Caco-2 (cell line): Measurements from ENCODE around the gene REEP1. TPM values are rescaled to one million over a fixed set of nuclear protein-coding genes. Genes with fewer than 3 reads are reported as not detected.

Experiments
- BruUV-seq: library from RNA; stranded (reverse); fragments of 400-500 nt; replicated peaks from 2 replicates; lab custom pipeline; 2021; lab: Mats Ljungman, UMichigan
- CTCF ChIA-PET: fragments of 300-600 bp; sonication (Branson Sonifier 250); formaldehyde crosslinking; loops from one replicate; lab custom pipeline; 2022; ENCODE audit warnings: antibody characterized with exemption; lab: Charles Lee
- POLR2A ChIA-PET: fragments of 300-600 bp; sonication (Branson Sonifier 250); formaldehyde crosslinking; loops from one replicate; lab custom pipeline; 2022; ENCODE audit warnings: antibody characterized with exemption; lab: Charles Lee
- DNase-seq, 2 experiments: peaks; one replicate each; pipeline versions ENCODE4 v3.0.0 to v3.0.0-alpha.2; 2020 to 2022
- H3K27me3 ChIP-seq: replicated peaks from 2 replicates; pipeline ENCODE4 v1.6.0; 2011; ENCODE audit warnings: low read length; ENCODE audit not compliant: control insufficient read depth, insufficient read depth
- H3K36me3 ChIP-seq: 2 replicates; pipeline ENCODE4 v1.5.1; 2011; ENCODE audit warnings: low read length; ENCODE audit not compliant: control insufficient read depth, insufficient read depth
- H3K4me1 ChIP-seq: fragments of 250-450 bp; sonication (Bioruptor Pico); 2 replicates; pipeline ENCODE4 v1.5.1; 2020; ENCODE audit warnings: mild to moderate bottlenecking
- H3K4me3 ChIP-seq: 2 replicates; pipeline ENCODE4 v1.5.1; 2011; ENCODE audit warnings: low read depth, mild to moderate bottlenecking, control low read depth, low read length
- H3K9me3 ChIP-seq: fragments of 250-450 bp; sonication (Bioruptor Pico); 2 replicates; pipeline ENCODE4 v1.5.1; 2020; ENCODE audit warnings: mild to moderate bottlenecking, moderate library complexity
- H3K27ac Mint-ChIP-seq: one replicate; pipeline ENCODE4 v1.8.0; 2022; ENCODE audit warnings: mixed read lengths; ENCODE audit not compliant: unreplicated experiment
- H3K27me3 Mint-ChIP-seq: one replicate; pipeline ENCODE4 v1.8.0; 2022; ENCODE audit warnings: mixed read lengths; ENCODE audit not compliant: insufficient read depth, unreplicated experiment
- H3K36me3 Mint-ChIP-seq: one replicate; pipeline ENCODE4 v1.8.0; 2022; ENCODE audit warnings: mild to moderate bottlenecking, mixed read lengths; ENCODE audit not compliant: insufficient read depth, unreplicated experiment
- H3K4me1 Mint-ChIP-seq: one replicate; pipeline ENCODE4 v1.8.0; 2022; ENCODE audit warnings: low read depth, mixed read lengths; ENCODE audit not compliant: unreplicated experiment
- H3K4me3 Mint-ChIP-seq: one replicate; pipeline ENCODE4 v1.8.0; 2022; ENCODE audit warnings: mild to moderate bottlenecking, moderate library complexity, mixed read lengths; ENCODE audit not compliant: unreplicated experiment
- H3K9me3 Mint-ChIP-seq: one replicate; pipeline ENCODE4 v1.8.0; 2022; ENCODE audit warnings: mixed read lengths; ENCODE audit not compliant: unreplicated experiment
- CTCF ChIP-seq, 2 experiments: fragments of 200-600 bp in 1 of 2; IDR thresholded peaks; 1 replicate in 1 of 2; 2 replicates in 1 of 2; pipeline versions ENCODE4 v1.5.1 to v1.8.0; 2011 to 2022; ENCODE audit warnings: antibody characterized with exemption in 1 of 2, control low read depth in 1 of 2, inconsistent platforms in 1 of 2, low read depth in 1 of 2, low read length in 1 of 2, mild to moderate bottlenecking in 1 of 2, moderate library complexity in 1 of 2; ENCODE audit not compliant: insufficient read depth in 1 of 2, severe bottlenecking in 1 of 2, unreplicated experiment in 1 of 2
- intact Hi-C: fragments of 100-400 bp; cut with micrococcal nuclease; formaldehyde crosslinking; loops from one replicate; pipeline ENCODE4 v1.10.0; 2022; ENCODE audit not compliant: unreplicated experiment
- total RNA-seq: library from RNA; stranded (reverse); gene quantifications from 2 replicates; pipeline ENCODE4 v1.2.3, GENCODE V29; 2022

REEP1 gene
- total RNA-seq, 1 experiment from 2014 or later, result 16.6 TPM

GRCh38 chr2:86216575-86217555 is 120.6 kb downstream of the REEP1 start:
- Mint-ChIP-seq H3K9me3 (no peaks in the 10 kb centered on the region), H3K27me3 (no peaks in the 10 kb centered on the region), H3K4me1 (peaks cover 36% of the 10 kb centered on the region), H3K4me3 (no peak overlapping the region), H3K27ac (no peak overlapping the region), H3K36me3 (peaks cover 12% of the 10 kb centered on the region)
- Histone ChIP-seq H3K4me3 (no peak overlapping the region), H3K4me1 (peaks cover 30% of the 10 kb centered on the region), H3K27me3 (no peaks in the 10 kb centered on the region), H3K36me3 (peaks cover 3% of the 10 kb centered on the region; the same call in 1 of the 2 replicates), H3K9me3 (no peaks in the 10 kb centered on the region)
- ChIA-PET CTCF (interaction anchor here (1.2 kb wide), 1 partner anchor 156 kb away, joined by 5 read pairs; no protein-coding TSS in a partner anchor), POLR2A (no interaction called here)
- intact Hi-C loops, result no loop called here
- no peak for DNase-seq
- BruUV-seq, result no TSS peak
- TF ChIP-seq CTCF (IDR thresholded peaks at IDR 0.05; ENCODE audit: insufficient read depth in 1 of 2, low read depth in 1 of 2, low read length in 1 of 2, severe bottlenecking in 1 of 2, unreplicated experiment in 1 of 2), result no peak

GRCh38 chr2:86214503-86214832 is 123.0 kb downstream of the REEP1 start:
- peaks cover 3% of the 10 kb centered on the region; the same call in 1 of the 2 replicates for H3K36me3 ChIP-seq
- H3K9me3 ChIP-seq, result no peaks in the 10 kb centered on the region
- no TSS peak for BruUV-seq
- Mint-ChIP-seq H3K27me3 (no peaks in the 10 kb centered on the region), H3K27ac (no peak overlapping the region), H3K4me3 (no peak overlapping the region), H3K4me1 (peaks cover 29% of the 10 kb centered on the region), H3K36me3 (peaks cover 31% of the 10 kb centered on the region), H3K9me3 (no peaks in the 10 kb centered on the region)
- no peak overlapping the region for H3K4me3 ChIP-seq
- POLR2A ChIA-PET, result interaction anchor here (0.6 to 1.0 kb wide), 3 partner anchors 33 to 967 kb away, joined by 3 to 6 read pairs (median 4); partner anchors contain the start of genes POLR1A and PTCD3
- intact Hi-C loops, result no loop called here
- DNase-seq, result no peak
- CTCF ChIA-PET, result interaction anchor here (0.6 to 1.2 kb wide), 6 partner anchors 11 to 482 kb away, joined by 3 to 4 read pairs (median 3); no protein-coding TSS in a partner anchor
- TF ChIP-seq CTCF (IDR thresholded peaks at IDR 0.05; ENCODE audit: insufficient read depth in 1 of 2, low read depth in 1 of 2, low read length in 1 of 2, severe bottlenecking in 1 of 2, unreplicated experiment in 1 of 2), result no peak
- H3K27me3 ChIP-seq, result no peaks in the 10 kb centered on the region
- peaks cover 30% of the 10 kb centered on the region for H3K4me1 ChIP-seq

- no TSS peak for BruUV-seq
Measured at GRCh38 chr2:86213699-86214502, 123.5 kb downstream of the REEP1 start.

More at GRCh38 chr2:86213699-86214502, 123.5 kb downstream of the REEP1 start:
- H3K27ac Mint-ChIP-seq, result no peak overlapping the region
- Histone ChIP-seq H3K4me3 (no peak overlapping the region), H3K27me3 (no peaks in the 10 kb centered on the region), H3K36me3 (peaks cover 3% of the 10 kb centered on the region; the same call in 1 of the 2 replicates), H3K9me3 (no peaks in the 10 kb centered on the region), H3K4me1 (peaks cover 30% of the 10 kb centered on the region)
- ChIA-PET POLR2A (interaction anchor here (1.0 kb wide), 1 partner anchor 108 kb away, joined by 3 read pairs; the partner anchor contains the start of genes POLR1A and PTCD3), CTCF (interaction anchor here (0.6 to 1.2 kb wide), 6 partner anchors 11 to 481 kb away, joined by 3 to 4 read pairs (median 3); no protein-coding TSS in a partner anchor)
- DNase-seq, result peak; percentile 56 to 59
- no peaks in the 10 kb centered on the region for H3K27me3 Mint-ChIP-seq
- H3K4me1 Mint-ChIP-seq, result peaks cover 29% of the 10 kb centered on the region
- no peak overlapping the region for H3K4me3 Mint-ChIP-seq
- no peaks in the 10 kb centered on the region for H3K9me3 Mint-ChIP-seq
- no peak for TF ChIP-seq CTCF (IDR thresholded peaks at IDR 0.05; ENCODE audit: insufficient read depth in 1 of 2, low read depth in 1 of 2, low read length in 1 of 2, severe bottlenecking in 1 of 2, unreplicated experiment in 1 of 2)
- intact Hi-C loops, result no loop called here
- H3K36me3 Mint-ChIP-seq, result peaks cover 37% of the 10 kb centered on the region
